ENCODE data around the gene TCERG1L.

DNA sequence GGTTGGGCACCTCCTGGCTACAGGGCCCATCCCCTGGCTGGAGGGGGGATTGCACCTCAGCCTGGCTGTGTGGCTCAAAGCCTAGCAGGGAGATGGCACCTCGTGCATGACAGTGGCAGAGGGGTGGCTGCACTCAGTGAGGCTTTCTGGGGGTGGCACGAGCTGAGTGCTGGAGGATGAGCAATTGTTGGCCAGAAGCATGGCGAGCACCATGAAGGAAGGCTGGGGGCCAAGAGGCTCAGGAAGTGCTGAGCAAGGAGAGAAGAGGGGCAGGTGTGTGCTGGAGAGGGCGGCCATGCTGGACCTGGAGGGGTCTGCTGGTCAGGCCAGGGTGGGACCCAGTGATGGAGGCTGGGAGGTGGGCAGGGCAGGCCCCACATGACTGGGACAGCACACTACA, 65.4 kb downstream of the TCERG1L start:
- TF ChIP-seq, protein P1, sequence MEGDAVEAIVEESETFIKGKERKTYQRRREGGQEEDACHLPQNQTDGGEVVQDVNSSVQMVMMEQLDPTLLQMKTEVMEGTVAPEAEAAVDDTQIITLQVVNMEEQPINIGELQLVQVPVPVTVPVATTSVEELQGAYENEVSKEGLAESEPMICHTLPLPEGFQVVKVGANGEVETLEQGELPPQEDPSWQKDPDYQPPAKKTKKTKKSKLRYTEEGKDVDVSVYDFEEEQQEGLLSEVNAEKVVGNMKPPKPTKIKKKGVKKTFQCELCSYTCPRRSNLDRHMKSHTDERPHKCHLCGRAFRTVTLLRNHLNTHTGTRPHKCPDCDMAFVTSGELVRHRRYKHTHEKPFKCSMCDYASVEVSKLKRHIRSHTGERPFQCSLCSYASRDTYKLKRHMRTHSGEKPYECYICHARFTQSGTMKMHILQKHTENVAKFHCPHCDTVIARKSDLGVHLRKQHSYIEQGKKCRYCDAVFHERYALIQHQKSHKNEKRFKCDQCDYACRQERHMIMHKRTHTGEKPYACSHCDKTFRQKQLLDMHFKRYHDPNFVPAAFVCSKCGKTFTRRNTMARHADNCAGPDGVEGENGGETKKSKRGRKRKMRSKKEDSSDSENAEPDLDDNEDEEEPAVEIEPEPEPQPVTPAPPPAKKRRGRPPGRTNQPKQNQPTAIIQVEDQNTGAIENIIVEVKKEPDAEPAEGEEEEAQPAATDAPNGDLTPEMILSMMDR (IDR thresholded peaks at IDR 0.05), result no peak
- no peak for TF ChIP-seq POLR2A (IDR thresholded peaks at IDR 0.05)
- no peak for TF ChIP-seq EP300 (IDR thresholded peaks at IDR 0.05)

Measured in gastroesophageal sphincter (tissue), 3 donors.